IgD-negative memory B cell (primary cell): ENCODE results near the gene OGFOD1. TPM values are rescaled to one million over a fixed set of nuclear protein-coding genes. Genes with fewer than 3 reads are reported as not detected.

Source experiments
- H3K27ac Mint-ChIP-seq, 3 donors: one replicate each; pipeline ENCODE4 v1.8.0; 2020 to 2022; ENCODE audit warnings: mild to moderate bottlenecking in 3 of 3, mixed read lengths in 3 of 3, moderate library complexity in 1 of 3
- H3K27me3 Mint-ChIP-seq: one replicate; pipeline ENCODE4 v1.8.0; 2021; ENCODE audit warnings: mixed read lengths
- H3K36me3 Mint-ChIP-seq: one replicate; pipeline ENCODE4 v1.8.0; 2020; ENCODE audit warnings: mild to moderate bottlenecking, mixed read lengths
- H3K4me1 Mint-ChIP-seq, 3 donors: one replicate each; pipeline ENCODE4 v1.8.0; 2020 to 2022; ENCODE audit warnings: mixed read lengths in 3 of 3, mild to moderate bottlenecking in 1 of 3
- H3K4me3 Mint-ChIP-seq, 4 donors: one replicate each; pipeline ENCODE4 v1.8.0; 2020 to 2022; ENCODE audit warnings: mild to moderate bottlenecking in 4 of 4, mixed read lengths in 4 of 4, moderate library complexity in 3 of 4
- H3K9me3 Mint-ChIP-seq, 3 donors: one replicate each; pipeline ENCODE4 v1.8.0; 2020 to 2021; ENCODE audit warnings: mixed read lengths in 3 of 3, mild to moderate bottlenecking in 1 of 3
- polyA plus RNA-seq: library from polyadenylated mRNA; unstranded; fragments of 300-500 nt; fragmentation: Illumina TruSeq; gene quantifications from one replicate; pipeline ENCODE4 v1.2.3, GENCODE V29; 2021

The OGFOD1 gene
- polyA plus RNA-seq, 1 donor from 2014 or later: 65.8 TPM

DNA sequence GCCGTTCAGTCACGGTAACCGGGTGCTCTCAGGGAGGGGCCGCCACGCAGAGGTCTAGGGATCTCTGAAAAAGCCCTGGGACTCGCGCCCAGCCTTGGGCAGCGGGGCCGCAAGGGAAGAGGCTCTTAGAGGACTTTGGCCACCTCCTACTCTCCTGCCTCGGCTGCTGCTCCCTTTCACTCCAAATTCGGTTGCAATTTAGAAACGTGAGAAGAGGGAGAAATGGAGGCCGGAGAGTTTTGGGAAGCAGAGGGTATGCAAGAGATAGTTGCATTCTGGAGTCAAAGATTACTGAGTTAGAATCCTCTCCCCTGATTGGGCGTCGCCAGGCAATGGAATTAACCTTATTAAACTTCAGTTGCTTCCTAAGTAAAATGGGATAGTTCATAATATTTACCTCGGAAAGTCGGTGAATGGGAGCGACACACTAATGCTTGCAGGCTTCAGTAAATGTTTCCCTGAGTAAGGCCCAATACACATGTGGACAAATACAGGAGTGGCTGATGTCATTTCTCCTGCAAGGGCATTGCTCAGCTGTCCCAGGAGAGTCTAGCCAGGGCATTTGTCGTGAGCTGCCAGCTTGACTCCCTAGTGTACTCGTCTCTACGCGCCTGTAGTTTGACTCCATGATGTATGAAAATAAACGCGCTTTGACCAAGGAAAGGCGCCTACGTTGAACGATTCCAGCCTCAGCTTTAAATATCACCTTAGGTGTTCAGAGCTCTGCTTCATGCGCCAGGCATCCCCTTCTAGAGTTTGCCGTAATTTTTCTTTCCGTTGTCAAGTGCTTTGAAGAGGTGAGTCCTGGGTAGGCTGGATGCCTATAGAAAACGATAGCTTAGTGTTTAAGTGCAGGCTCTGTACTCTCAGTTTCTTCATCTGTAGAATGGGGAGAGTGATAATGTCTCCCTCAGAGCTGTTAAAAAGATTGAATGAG is 667 bp downstream of the OGFOD1 start:
- Mint-ChIP-seq H3K4me1 (peaks cover 31 to 39% (median 31%) of the 10 kb centered on the region in 3 donors), H3K27ac (peak overlapping the region; percentile 75 to 95 (median 89)), H3K4me3 (peak overlapping the region; percentile 95 to 100 (median 98)), H3K36me3 (peaks cover 14% of the 10 kb centered on the region), H3K27me3 (no peaks in the 10 kb centered on the region), H3K9me3 (no peaks in the 10 kb centered on the region)

DNA sequence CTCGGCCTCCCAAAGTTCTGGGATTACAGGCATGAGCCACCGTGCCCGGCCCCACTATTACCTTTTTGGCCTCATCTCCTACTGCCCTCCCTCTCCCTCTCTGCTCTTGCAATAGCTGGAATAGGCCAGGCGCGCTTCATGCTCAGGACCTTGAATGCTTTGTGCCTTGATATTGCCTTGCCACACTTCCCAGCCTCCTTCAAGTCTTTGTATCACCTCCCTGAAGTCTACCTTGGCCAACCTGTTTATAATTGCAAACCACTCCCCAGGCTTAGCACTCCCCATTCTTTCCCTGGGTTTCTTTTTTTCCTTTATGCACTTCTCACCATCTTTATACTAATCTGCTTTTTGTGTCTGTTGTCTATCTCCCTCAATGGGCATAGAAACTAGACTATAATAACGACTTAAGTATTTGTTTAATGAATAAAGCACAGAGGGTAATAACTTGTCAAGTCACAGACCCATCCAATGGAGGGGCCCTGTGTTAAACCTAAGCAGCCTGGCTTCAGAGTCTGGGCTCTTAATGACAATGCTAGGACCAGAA is 6.6 kb downstream of the OGFOD1 start:
- no peak overlapping the region for H3K27ac Mint-ChIP-seq
- H3K36me3 Mint-ChIP-seq: peaks cover 12% of the 10 kb centered on the region
- H3K4me3 Mint-ChIP-seq: no peak overlapping the region
- no peaks in the 10 kb centered on the region for H3K27me3 Mint-ChIP-seq
- H3K9me3 Mint-ChIP-seq: no peaks in the 10 kb centered on the region
- H3K4me1 Mint-ChIP-seq: peaks cover 3 to 6% (median 4%) of the 10 kb centered on the region in 3 donors

DNA sequence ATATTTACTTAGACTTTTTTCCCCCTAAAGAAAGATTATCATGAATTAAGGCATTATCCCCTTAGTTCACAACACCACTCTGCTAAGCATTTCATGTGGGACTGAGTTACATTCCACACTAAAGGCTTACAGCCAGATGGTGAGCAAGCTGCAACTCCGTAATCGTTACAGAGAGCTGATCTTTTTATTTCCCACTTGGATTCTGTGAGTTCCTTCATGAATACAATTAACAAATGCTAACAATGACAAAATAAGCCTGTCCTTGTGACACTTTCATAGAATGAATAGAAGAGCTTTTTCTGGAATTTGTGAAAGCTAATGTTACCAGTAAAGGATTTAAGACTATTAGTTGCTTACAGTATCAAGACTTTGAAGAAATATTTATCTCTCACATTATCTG is 8.7 kb downstream of the OGFOD1 start:
- Mint-ChIP-seq H3K4me1 (peaks cover 0 to 4% (median 3%) of the 10 kb centered on the region in 3 donors), H3K27me3 (no peaks in the 10 kb centered on the region), H3K27ac (no peak overlapping the region), H3K4me3 (no peak overlapping the region), H3K36me3 (peaks cover 11% of the 10 kb centered on the region), H3K9me3 (no peaks in the 10 kb centered on the region)

DNA sequence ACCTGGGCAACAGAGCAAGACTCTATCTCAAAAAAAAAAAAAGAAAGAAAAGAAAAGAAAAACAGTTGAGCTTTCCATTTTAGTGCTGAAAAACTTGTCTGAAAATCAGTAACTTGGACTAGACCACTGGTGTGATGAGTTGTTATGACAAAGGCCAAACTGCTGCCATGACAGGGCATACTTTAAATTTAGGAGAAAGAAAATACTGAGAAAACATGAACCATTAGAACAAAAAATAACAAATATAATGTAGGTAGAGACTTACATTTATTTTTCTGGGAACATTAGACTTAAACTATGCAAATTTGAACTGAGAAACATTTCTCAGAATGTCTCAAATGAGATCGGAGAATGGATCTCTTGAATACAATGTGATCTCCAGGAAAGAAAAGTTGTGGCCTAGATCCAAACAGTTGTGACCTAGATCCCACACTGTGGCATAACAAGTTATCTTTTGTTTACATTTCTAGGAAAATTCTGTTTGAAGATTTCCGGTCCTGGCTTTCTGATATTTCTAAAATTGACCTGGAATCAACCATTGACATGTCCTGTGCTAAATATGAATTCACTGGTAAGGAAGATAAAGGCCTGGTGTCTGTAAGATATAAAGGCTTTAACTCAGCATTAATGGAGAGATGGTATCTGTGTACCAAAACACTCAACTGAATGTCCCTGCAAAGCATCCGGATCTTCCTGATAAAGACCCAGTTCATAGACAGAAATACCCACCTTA is 10.9 kb downstream of the OGFOD1 start:
- H3K27me3 Mint-ChIP-seq: no peaks in the 10 kb centered on the region
- no peak overlapping the region for H3K4me3 Mint-ChIP-seq
- no peak overlapping the region for H3K27ac Mint-ChIP-seq
- peaks cover 4% of the 10 kb centered on the region for H3K36me3 Mint-ChIP-seq
- H3K4me1 Mint-ChIP-seq: no peaks in the 10 kb centered on the region
- H3K9me3 Mint-ChIP-seq: no peaks in the 10 kb centered on the region

- no peak overlapping the region for H3K4me3 Mint-ChIP-seq
- H3K9me3 Mint-ChIP-seq: no peaks in the 10 kb centered on the region
- H3K27me3 Mint-ChIP-seq: no peaks in the 10 kb centered on the region
- no peak overlapping the region for H3K27ac Mint-ChIP-seq
- peaks cover 2% of the 10 kb centered on the region for H3K36me3 Mint-ChIP-seq
- H3K4me1 Mint-ChIP-seq: no peaks in the 10 kb centered on the region
These were observed 11.8 kb downstream of the OGFOD1 start for GRCh38 chr16:56463153-56463552.

GRCh38 chr16:56466344-56466743 is 15.0 kb downstream of the OGFOD1 start:
- no peak overlapping the region for H3K27ac Mint-ChIP-seq
- H3K4me1 Mint-ChIP-seq: peaks cover 0 to 5% (median 4%) of the 10 kb centered on the region in 3 donors
- H3K4me3 Mint-ChIP-seq: no peak overlapping the region
- H3K36me3 Mint-ChIP-seq: peaks cover 5% of the 10 kb centered on the region
- H3K27me3 Mint-ChIP-seq: no peaks in the 10 kb centered on the region
- no peaks in the 10 kb centered on the region for H3K9me3 Mint-ChIP-seq

DNA sequence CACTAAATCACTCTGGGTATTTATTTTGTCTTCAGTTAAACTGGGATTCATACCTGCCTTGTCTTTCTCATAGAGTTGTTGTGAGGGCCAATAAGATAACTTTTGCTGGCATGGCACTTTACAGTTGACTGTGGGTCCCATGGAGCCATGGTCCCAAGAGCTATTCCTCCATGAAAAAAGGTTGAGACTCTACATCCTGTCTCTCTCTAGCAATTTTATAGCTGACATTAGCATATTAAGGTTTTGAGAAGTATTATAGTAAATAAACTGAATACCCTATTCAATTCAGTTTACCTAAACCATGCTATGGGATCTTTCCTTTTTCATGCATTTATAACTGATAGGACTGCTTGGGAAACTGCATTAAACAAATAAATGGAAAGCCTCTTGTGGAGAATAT is 17.4 kb downstream of the OGFOD1 start:
- no peaks in the 10 kb centered on the region for H3K27me3 Mint-ChIP-seq
- no peak overlapping the region for H3K27ac Mint-ChIP-seq
- H3K9me3 Mint-ChIP-seq: no peaks in the 10 kb centered on the region
- H3K4me3 Mint-ChIP-seq: no peak overlapping the region
- H3K4me1 Mint-ChIP-seq: peaks cover 0 to 5% (median 4%) of the 10 kb centered on the region in 3 donors
- peaks cover 8% of the 10 kb centered on the region for H3K36me3 Mint-ChIP-seq

DNA sequence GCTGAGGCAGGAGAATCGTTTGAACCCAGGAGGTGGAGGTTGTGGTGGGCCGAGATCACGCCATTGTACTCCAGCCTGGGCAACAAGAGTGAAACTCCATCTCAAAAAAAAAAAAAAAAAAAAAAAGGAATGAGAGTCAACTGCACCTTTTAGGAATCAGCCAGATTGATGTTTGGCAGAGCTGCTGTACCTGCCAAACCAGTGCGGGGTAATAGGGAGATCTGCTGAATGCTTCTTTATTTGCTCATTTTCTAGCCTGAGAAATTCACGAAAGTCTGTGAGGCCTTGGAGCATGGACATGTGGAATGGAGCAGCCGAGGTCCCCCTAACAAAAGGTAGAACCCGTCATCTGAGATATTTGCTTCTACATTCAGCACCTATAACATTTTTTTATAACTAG is 18.4 kb downstream of the OGFOD1 start:
- peaks cover 0 to 5% (median 4%) of the 10 kb centered on the region in 3 donors for H3K4me1 Mint-ChIP-seq
- no peak overlapping the region for H3K4me3 Mint-ChIP-seq
- no peaks in the 10 kb centered on the region for H3K27me3 Mint-ChIP-seq
- peak overlapping the region in 1 of 3 donors; percentile 39 for H3K27ac Mint-ChIP-seq
- peaks cover 6% of the 10 kb centered on the region for H3K36me3 Mint-ChIP-seq
- H3K9me3 Mint-ChIP-seq: no peaks in the 10 kb centered on the region

DNA sequence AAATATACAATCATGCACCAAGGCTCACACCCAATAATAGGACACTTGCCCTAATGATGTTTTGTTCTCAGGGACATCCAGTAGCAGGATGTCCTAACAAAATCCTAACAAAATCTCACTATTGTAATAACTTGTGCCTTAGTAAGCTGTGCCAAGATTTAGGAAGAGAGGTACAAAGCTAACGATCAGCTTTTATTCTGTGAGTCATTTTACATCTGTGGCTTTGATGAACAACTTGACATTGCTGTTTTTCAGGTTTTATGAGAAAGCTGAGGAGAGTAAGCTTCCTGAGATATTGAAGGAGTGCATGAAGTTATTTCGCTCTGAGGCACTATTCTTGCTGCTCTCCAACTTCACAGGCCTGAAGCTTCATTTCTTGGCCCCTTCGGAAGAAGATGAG is 18.9 kb downstream of the OGFOD1 start:
- H3K4me3 Mint-ChIP-seq: no peak overlapping the region
- H3K36me3 Mint-ChIP-seq: peaks cover 6% of the 10 kb centered on the region
- H3K27ac Mint-ChIP-seq: peak overlapping the region in 1 of 3 donors; percentile 39

DNA sequence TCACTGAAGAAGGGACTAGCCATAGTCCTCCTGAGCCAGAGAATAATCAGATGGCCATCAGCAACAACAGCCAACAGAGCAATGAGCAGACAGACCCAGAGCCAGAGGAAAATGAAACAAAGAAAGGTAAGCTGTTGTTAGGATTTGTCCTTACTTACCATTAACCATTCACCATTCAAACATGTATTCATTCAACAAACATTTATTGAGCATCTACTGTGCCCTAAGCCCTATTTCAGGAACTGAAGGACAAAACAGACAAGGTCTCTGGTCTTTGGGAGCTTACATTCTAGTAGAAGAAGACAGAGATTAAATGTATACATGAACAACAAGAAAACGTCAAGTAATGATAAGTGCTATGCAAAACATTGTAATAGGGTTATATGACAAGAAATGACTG is 19.3 kb downstream of the OGFOD1 start:
- Mint-ChIP-seq H3K36me3 (peaks cover 6% of the 10 kb centered on the region), H3K4me3 (no peak overlapping the region), H3K27me3 (no peaks in the 10 kb centered on the region), H3K27ac (peak overlapping the region in 2 of 3 donors; percentile 39 to 80), H3K9me3 (no peaks in the 10 kb centered on the region), H3K4me1 (peaks cover 0 to 5% (median 4%) of the 10 kb centered on the region in 3 donors)

More for the DNA sequence above, 18.9 kb downstream of the OGFOD1 start:
- Mint-ChIP-seq H3K27me3 (no peaks in the 10 kb centered on the region), H3K9me3 (no peaks in the 10 kb centered on the region), H3K4me1 (peaks cover 0 to 5% (median 4%) of the 10 kb centered on the region in 3 donors)

GRCh38 chr16:56475201-56475600 is 23.8 kb downstream of the OGFOD1 start:
- Mint-ChIP-seq H3K9me3 (no peaks in the 10 kb centered on the region), H3K27ac (no peak overlapping the region), H3K27me3 (no peaks in the 10 kb centered on the region), H3K36me3 (peaks cover 3% of the 10 kb centered on the region), H3K4me3 (no peak overlapping the region), H3K4me1 (peaks cover 0 to 3% (median 0%) of the 10 kb centered on the region in 3 donors)

DNA sequence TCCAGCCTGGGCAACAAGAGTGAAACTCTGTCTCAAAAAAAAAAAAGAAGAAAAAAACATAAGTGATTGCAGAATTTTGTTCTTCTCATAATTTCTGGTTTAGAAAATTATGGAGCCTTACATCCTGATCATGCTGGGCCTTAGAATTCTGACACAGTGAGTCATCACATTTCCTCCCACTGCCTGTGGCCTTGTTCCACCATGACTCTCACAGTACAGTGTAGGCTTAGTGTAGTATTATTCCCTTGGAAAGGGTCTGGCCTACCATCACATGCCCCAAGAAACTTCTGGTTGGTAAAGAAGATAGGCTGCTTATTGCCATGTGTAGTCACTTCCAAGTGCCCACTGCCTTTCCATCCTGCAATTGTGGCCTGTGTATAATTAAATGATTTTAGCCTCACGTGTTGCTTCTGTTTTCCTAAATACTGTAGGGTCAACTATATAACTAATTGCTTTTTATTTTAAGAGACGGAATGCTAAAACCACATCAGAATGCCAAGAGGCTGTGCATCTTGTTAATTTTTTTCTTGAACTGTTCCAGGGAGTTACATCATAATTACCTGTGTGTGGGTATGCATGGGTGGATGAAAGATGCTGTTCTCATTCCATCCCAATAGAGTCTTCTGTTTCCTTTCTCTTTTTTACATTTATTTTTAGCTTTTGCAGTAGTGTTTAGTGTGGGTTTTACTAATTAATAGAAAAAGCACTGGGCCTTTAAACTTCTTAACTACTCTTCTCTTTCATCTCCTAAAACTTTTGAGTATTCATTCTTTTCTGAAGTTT is 25.9 kb downstream of the OGFOD1 start:
- Mint-ChIP-seq H3K27me3 (no peaks in the 10 kb centered on the region), H3K36me3 (peaks cover 3% of the 10 kb centered on the region), H3K4me1 (no peaks in the 10 kb centered on the region), H3K27ac (no peak overlapping the region), H3K4me3 (no peak overlapping the region), H3K9me3 (no peaks in the 10 kb centered on the region)

DNA sequence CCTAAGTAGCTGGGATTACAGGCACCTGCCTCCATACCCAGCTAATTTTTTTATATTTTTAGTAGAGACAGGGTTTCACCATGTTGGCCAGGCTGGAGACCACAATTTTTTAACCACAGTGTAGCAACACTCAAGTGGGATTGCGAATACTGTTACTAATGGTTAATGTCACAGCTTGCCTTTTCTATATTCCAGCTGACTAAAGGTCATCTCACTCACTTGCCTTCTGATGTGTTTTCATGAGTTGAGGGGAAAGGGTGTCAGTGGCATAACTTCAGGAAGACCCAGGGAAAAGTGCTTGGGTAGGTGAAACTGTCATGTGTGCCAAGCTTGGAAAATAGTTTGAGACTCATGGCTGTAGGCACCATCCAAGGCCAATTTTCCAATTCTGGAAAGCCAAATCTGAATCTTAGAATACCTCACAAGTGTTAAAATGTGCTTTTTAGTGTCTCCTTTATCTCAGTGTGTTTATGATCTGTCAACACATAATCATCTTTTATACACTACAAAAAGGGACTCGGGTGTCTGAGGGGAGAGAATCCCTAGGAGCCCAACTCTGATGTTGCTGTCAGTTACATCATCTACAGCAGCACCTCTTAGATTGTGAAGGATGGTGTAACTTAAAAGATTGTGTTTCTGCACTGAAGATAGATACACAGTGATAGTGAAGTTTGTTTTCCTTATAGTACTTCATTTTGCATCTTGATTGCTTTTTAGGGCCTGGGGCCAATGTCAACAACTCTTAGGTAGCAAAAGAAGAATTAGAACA is 27.1 kb downstream of the OGFOD1 start:
- Mint-ChIP-seq H3K4me1 (no peaks in the 10 kb centered on the region), H3K4me3 (no peak overlapping the region), H3K36me3 (peaks cover 1% of the 10 kb centered on the region)

GRCh38 chr16:56479469-56479868 is 28.1 kb downstream of the OGFOD1 start:
- Mint-ChIP-seq H3K4me1 (no peaks in the 10 kb centered on the region), H3K27me3 (no peaks in the 10 kb centered on the region), H3K27ac (peak overlapping the region in 2 of 3 donors; percentile 68 to 95), H3K9me3 (no peaks in the 10 kb centered on the region), H3K4me3 (no peak overlapping the region), H3K36me3 (no peaks in the 10 kb centered on the region)

More for the DNA sequence above, 27.1 kb downstream of the OGFOD1 start:
- no peaks in the 10 kb centered on the region for H3K9me3 Mint-ChIP-seq
- H3K27ac Mint-ChIP-seq: no peak overlapping the region
- H3K27me3 Mint-ChIP-seq: no peaks in the 10 kb centered on the region
